ENCODE data around the gene TMC8.

GRCh38 chr17:78159575-78160158 lies 29.1 kb downstream of the TMC8 start:
- TF ChIP-seq CTCF (conservative IDR thresholded peaks at IDR 0.05; ENCODE audit: low read depth, low read length), result no peak
- TF ChIP-seq EZH2 (IDR thresholded peaks at IDR 0.05; ENCODE audit: borderline replicate concordance, low read depth, low read length, poor library complexity, severe bottlenecking), result no peak
